Neuronal stem cell (in vitro differentiated cells): ENCODE data around the gene NUP188.
"Not testable (repeated sequence)": the region's sequence is repeated elsewhere in the genome, so short reads cannot be mapped to it uniquely, and the experiment has no call there.

Experiments used
- DNase-seq: peaks from one replicate; pipeline ENCODE4 v3.0.0-alpha.2; 2013; ENCODE audit warnings: low spot score
- H2AFZ ChIP-seq: one replicate; pipeline ENCODE4 v1.6.1; 2013; ENCODE audit warnings: mild to moderate bottlenecking, low read length, inconsistent platforms
- H2AK5ac ChIP-seq: 2 replicates; pipeline ENCODE4 v1.6.1; 2013; ENCODE audit warnings: low read depth, mild to moderate bottlenecking, inconsistent platforms, low read length, moderate library complexity, mixed read lengths
- H2BK120ac ChIP-seq: 2 replicates; pipeline ENCODE4 v1.6.1; 2013; ENCODE audit warnings: low read depth, mild to moderate bottlenecking, inconsistent platforms, low read length, moderate library complexity, mixed read lengths
- H2BK12ac ChIP-seq: one replicate; pipeline ENCODE4 v1.6.1; 2013; ENCODE audit warnings: low read length, inconsistent platforms
- H2BK15ac ChIP-seq: 2 replicates; pipeline ENCODE4 v1.6.1; 2013; ENCODE audit warnings: mild to moderate bottlenecking, low read length, inconsistent platforms, mixed read lengths
- H2BK5ac ChIP-seq: one replicate; pipeline ENCODE4 v1.6.1; 2013; ENCODE audit warnings: inconsistent platforms, mild to moderate bottlenecking, low read length, moderate library complexity
- H3K14ac ChIP-seq: one replicate; pipeline ENCODE4 v1.6.1; 2013; ENCODE audit warnings: low read length, inconsistent platforms
- H3K18ac ChIP-seq: 2 replicates; pipeline ENCODE4 v1.6.1; 2013; ENCODE audit warnings: low read length, inconsistent platforms
- H3K23ac ChIP-seq: 2 replicates; pipeline ENCODE4 v1.6.1; 2013; ENCODE audit warnings: low read depth, mild to moderate bottlenecking, mixed read lengths, low read length, inconsistent platforms; ENCODE audit not compliant: poor library complexity
- H3K27ac ChIP-seq: replicated peaks from 3 replicates; pipeline ENCODE4 v1.5.1; 2013; ENCODE audit warnings: low read length, inconsistent platforms
- H3K27me3 ChIP-seq, 3 experiments: 2 replicates each; pipeline ENCODE4 v1.6.1; 2013; ENCODE audit warnings: low read length in 3 of 3, mild to moderate bottlenecking in 2 of 3, inconsistent platforms in 1 of 3, low read depth in 1 of 3, mixed read lengths in 1 of 3, moderate library complexity in 1 of 3; ENCODE audit not compliant: control insufficient read depth in 3 of 3, insufficient read depth in 3 of 3
- H3K36me3 ChIP-seq, 2 donors: replicated peaks in 1 of 2; 2 replicates each; pipeline ENCODE4 v1.6.1; 2013; ENCODE audit warnings: low read length in 2 of 2; ENCODE audit not compliant: control insufficient read depth in 2 of 2, insufficient read depth in 2 of 2
- H3K4ac ChIP-seq: 2 replicates; pipeline ENCODE4 v1.6.1; 2013; ENCODE audit warnings: inconsistent platforms, mild to moderate bottlenecking, low read length, moderate library complexity
- H3K4me1 ChIP-seq, 2 donors: 1 replicate in 1 of 2; 2 replicates in 1 of 2; pipeline ENCODE4 v1.6.1; 2013; ENCODE audit warnings: low read length in 2 of 2, low read depth in 1 of 2; ENCODE audit not compliant: control insufficient read depth in 2 of 2, insufficient read depth in 1 of 2
- H3K4me2 ChIP-seq: one replicate; pipeline ENCODE4 v1.6.1; 2013; ENCODE audit warnings: mild to moderate bottlenecking, low read length, inconsistent platforms; ENCODE audit not compliant: insufficient read depth, poor library complexity, severe bottlenecking
- H3K4me3 ChIP-seq, 2 donors: 2 replicates each; pipeline ENCODE4 v1.5.1; 2013; ENCODE audit warnings: low read length in 2 of 2, mild to moderate bottlenecking in 2 of 2, inconsistent platforms in 1 of 2, moderate library complexity in 1 of 2
- H3K79me1 ChIP-seq: one replicate; pipeline ENCODE4 v1.6.1; 2013; ENCODE audit warnings: low read depth, mild to moderate bottlenecking, inconsistent platforms, low read length, moderate library complexity
- H3K9ac ChIP-seq: one replicate; pipeline ENCODE4 v1.6.1; 2013; ENCODE audit warnings: mild to moderate bottlenecking, low read depth, low read length, inconsistent platforms; ENCODE audit not compliant: poor library complexity
- H3K9me3 ChIP-seq, 2 donors: replicated peaks in 1 of 2; 2 replicates each; pipeline versions ENCODE3 to v1.6.1; 2013; ENCODE audit warnings: low read length in 2 of 2, mild to moderate bottlenecking in 2 of 2, inconsistent platforms in 1 of 2, low read depth in 1 of 2, mixed read lengths in 1 of 2, moderate library complexity in 1 of 2; ENCODE audit not compliant: control insufficient read depth in 2 of 2, insufficient read depth in 1 of 2
- H4K8ac ChIP-seq: one replicate; pipeline ENCODE4 v1.6.1; 2013; ENCODE audit warnings: low read depth, mild to moderate bottlenecking, inconsistent platforms, low read length, moderate library complexity
- H4K91ac ChIP-seq: one replicate; pipeline ENCODE4 v1.6.1; 2013; ENCODE audit warnings: low read length, low read depth, mild to moderate bottlenecking, inconsistent platforms; ENCODE audit not compliant: poor library complexity
- WGBS, 2 donors: extraction: QIAGEN DNeasy Blood & Tissue Kit; methylation state at CpG; one replicate each; pipeline ENCODE4 v1.1.7; 2013; ENCODE audit warnings: missing lambda C conversion rate in 2 of 2, mixed read lengths in 1 of 2; ENCODE audit not compliant: insufficient read length in 2 of 2, insufficient replicate concordance in 1 of 2; ENCODE audit errors: extremely low coverage in 2 of 2; 5-methylcytosine and 5-hydroxymethylcytosine counted together

Gene NUP188

GRCh38 chr9:129033216-129033615 is 85.7 kb downstream of the NUP188 start:
- H3K14ac ChIP-seq = no peak overlapping the region
- H3K9me3 ChIP-seq = peaks cover 0 to 2% of the 10 kb centered on the region in 2 donors
- DNase-seq = no peak

DNA sequence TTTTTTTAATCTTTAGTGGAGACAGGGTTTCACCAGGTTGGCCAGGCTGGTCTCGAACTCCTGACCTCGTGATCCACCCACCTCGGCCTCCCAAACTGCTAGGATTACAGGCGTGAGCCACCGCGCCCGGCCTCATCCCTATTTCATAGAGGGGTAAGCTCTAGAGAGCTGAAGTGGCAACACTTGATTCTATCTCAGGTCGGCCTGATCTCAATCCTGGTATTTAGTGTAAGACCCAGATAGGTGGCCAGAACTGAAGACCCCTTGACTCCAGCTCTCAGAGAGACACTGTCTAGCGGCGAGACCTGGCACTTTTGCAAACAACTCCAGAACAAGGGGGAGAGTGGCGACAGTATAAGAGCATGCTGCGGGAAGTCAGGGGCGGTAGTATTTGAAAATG is 88.3 kb downstream of the NUP188 start:
- H3K79me1 ChIP-seq, H4K91ac ChIP-seq, H2BK15ac ChIP-seq, H2BK12ac ChIP-seq, H3K9ac ChIP-seq, H3K4ac ChIP-seq, H3K36me3 ChIP-seq, H3K18ac ChIP-seq, DNase-seq, H2BK120ac ChIP-seq, H3K14ac ChIP-seq, H3K23ac ChIP-seq, H2BK5ac ChIP-seq, H3K9me3 ChIP-seq, H2AK5ac ChIP-seq, H3K27me3 ChIP-seq, H4K8ac ChIP-seq: not testable (repeated sequence)
- H3K4me2 ChIP-seq = peak overlapping the region; percentile 59
- WGBS, 2 donors = no CpG with 5 or more reads among the region's 13 CpGs
- H3K27ac ChIP-seq = peak overlapping the region; percentile 46
- H3K4me1 ChIP-seq = peaks cover 10 to 18% of the 10 kb centered on the region in 2 donors
- peak overlapping the region; percentile 77 for H2AFZ ChIP-seq
- H3K4me3 ChIP-seq = peak overlapping the region; percentile 21 to 47

More at GRCh38 chr9:129033216-129033615, 85.7 kb downstream of the NUP188 start:
- H2BK12ac ChIP-seq = no peak overlapping the region
- H3K4ac ChIP-seq = no peak overlapping the region
- no peak overlapping the region for H3K23ac ChIP-seq
- no peak overlapping the region for H2AK5ac ChIP-seq
- no peaks in the 10 kb centered on the region for H3K27me3 ChIP-seq
- H3K4me3 ChIP-seq = no peak overlapping the region
- no peak overlapping the region for H4K91ac ChIP-seq
- no peak overlapping the region for H3K9ac ChIP-seq
- no CpG with 5 or more reads among the region's 8 CpGs for WGBS, 2 donors
- no peak overlapping the region for H4K8ac ChIP-seq
- H2BK5ac ChIP-seq = no peak overlapping the region
- no peak overlapping the region for H3K4me2 ChIP-seq
- no peak overlapping the region for H2BK15ac ChIP-seq
- no peak overlapping the region for H3K18ac ChIP-seq
- peaks cover 6% of the 10 kb centered on the region for H3K79me1 ChIP-seq
- no peaks in the 10 kb centered on the region for H3K36me3 ChIP-seq
- H2BK120ac ChIP-seq = no peak overlapping the region
- H2AFZ ChIP-seq = peak overlapping the region; percentile 21
- peaks cover 13 to 20% of the 10 kb centered on the region in 2 donors for H3K4me1 ChIP-seq
- H3K27ac ChIP-seq = no peak overlapping the region

- peak within 1 kb of the TSS; percentile 95 for H2AFZ ChIP-seq
- peak within 1 kb of the TSS; percentile 99 for H3K23ac ChIP-seq
- no peak within 1 kb of the TSS for H4K91ac ChIP-seq
- no peaks in the 10 kb centered on the region for H3K27me3 ChIP-seq
- H3K4ac ChIP-seq = no peak within 1 kb of the TSS
- peak within 1 kb of the TSS; percentile 52 for H4K8ac ChIP-seq
- H2AK5ac ChIP-seq = peak within 1 kb of the TSS; percentile 94
- peak within 1 kb of the TSS; percentile 80 for H3K4me2 ChIP-seq
- H3K27ac ChIP-seq = peak within 1 kb of the TSS; percentile 46
- no peak within 1 kb of the TSS for H2BK120ac ChIP-seq
- H3K79me1 ChIP-seq = peaks cover 8% of the 10 kb centered on the region
- H3K9ac ChIP-seq = peak within 1 kb of the TSS; percentile 96
- H3K4me3 ChIP-seq = peak within 1 kb of the TSS; percentile 98 to 99
- H3K36me3 ChIP-seq = peaks cover 4 to 5% of the 10 kb centered on the region in 2 donors
- H3K9me3 ChIP-seq = peaks cover 0 to 2% of the 10 kb centered on the region in 2 donors
- H3K18ac ChIP-seq = peak within 1 kb of the TSS; percentile 98
- H2BK5ac ChIP-seq = peak within 1 kb of the TSS; percentile 87
- peak within 1 kb of the TSS; percentile 6 for H2BK15ac ChIP-seq
- no peak within 1 kb of the TSS for H2BK12ac ChIP-seq
- peak; percentile 98 for DNase-seq
- peaks cover 10 to 18% of the 10 kb centered on the region in 2 donors for H3K4me1 ChIP-seq
- H3K14ac ChIP-seq = peak within 1 kb of the TSS; percentile 94
- WGBS, 2 donors = no CpG with 5 or more reads among the region's 49 CpGs
Measured at GRCh38 chr9:129036241-129036922, 88.9 kb downstream of the NUP188 start, which contains the start of gene MIGA2. Gene MIGA2, plus strand, starts transcription at chr9:129036626. Its CDS starts 3,969 bp downstream, at chr9:129040595.

DNA sequence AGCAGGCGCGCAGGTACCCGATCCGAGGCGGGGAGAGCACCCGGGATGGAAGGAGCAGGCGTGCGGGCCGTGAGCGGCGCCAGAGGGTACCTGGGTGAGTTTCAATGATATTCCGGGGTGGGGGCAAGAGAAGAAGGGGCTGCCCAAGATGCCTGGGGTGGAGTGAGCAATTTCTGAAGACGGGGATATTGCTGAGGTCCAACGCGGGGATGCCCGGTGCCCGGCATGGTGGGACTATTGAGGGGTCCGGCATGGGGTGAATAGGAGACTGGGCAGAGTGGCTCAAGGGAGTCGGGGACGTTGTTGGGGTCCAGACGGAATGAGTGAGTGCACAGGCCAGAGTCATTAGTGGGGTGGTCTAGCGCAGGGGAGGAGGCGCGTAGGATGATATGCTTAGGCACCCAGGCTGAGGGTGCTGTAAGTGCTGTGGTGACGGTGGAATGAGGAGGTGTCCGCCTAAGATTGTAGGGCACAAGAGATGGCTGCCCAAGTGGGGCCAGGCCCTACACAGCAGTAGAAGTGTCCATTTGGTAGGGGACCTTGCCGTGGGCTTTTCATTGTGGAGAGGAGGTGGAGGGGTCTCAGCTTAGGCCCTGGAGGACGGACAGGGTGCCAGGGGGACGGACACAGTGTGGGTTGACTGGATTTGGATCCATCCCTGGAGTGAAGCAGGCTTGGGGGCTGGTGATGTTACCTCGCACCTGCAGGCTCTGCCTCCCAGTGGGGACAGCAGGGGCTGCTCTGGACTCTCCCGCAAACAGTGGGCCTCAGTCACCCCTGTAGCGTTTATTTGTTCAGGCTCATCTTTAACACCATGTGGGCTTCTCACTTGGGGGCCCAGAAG is 89.6 kb downstream of the NUP188 start:
- no peak overlapping the region for H4K91ac ChIP-seq
- H2BK15ac ChIP-seq = peak overlapping the region; percentile 6
- peaks cover 8% of the 10 kb centered on the region for H3K79me1 ChIP-seq
- peak overlapping the region; percentile 94 for H2AK5ac ChIP-seq
- H3K27me3 ChIP-seq = no peaks in the 10 kb centered on the region
- peak overlapping the region; percentile 96 for H3K9ac ChIP-seq
- peak overlapping the region; percentile 98 to 99 for H3K4me3 ChIP-seq
- no peak overlapping the region for H2BK12ac ChIP-seq
- peak overlapping the region; percentile 52 for H4K8ac ChIP-seq
- H3K4me1 ChIP-seq = peaks cover 10 to 18% of the 10 kb centered on the region in 2 donors
- H3K36me3 ChIP-seq = peaks cover 10 to 11% of the 10 kb centered on the region in 2 donors
- H3K14ac ChIP-seq = peak overlapping the region; percentile 94
- WGBS, 2 donors = no CpG with 5 or more reads among the region's 32 CpGs
- H2BK120ac ChIP-seq = no peak overlapping the region
- H3K4me2 ChIP-seq = peak overlapping the region; percentile 80
- peak overlapping the region; percentile 87 for H2BK5ac ChIP-seq
- peak overlapping the region; percentile 95 for H2AFZ ChIP-seq
- peak overlapping the region; percentile 99 for H3K23ac ChIP-seq
- peaks cover 0 to 2% of the 10 kb centered on the region in 2 donors for H3K9me3 ChIP-seq
- H3K18ac ChIP-seq = peak overlapping the region; percentile 98
- no peak overlapping the region for H3K4ac ChIP-seq
- no peak for DNase-seq
- no peak overlapping the region for H3K27ac ChIP-seq
